ENCODE measurements around the gene HOXC5.

DNA sequence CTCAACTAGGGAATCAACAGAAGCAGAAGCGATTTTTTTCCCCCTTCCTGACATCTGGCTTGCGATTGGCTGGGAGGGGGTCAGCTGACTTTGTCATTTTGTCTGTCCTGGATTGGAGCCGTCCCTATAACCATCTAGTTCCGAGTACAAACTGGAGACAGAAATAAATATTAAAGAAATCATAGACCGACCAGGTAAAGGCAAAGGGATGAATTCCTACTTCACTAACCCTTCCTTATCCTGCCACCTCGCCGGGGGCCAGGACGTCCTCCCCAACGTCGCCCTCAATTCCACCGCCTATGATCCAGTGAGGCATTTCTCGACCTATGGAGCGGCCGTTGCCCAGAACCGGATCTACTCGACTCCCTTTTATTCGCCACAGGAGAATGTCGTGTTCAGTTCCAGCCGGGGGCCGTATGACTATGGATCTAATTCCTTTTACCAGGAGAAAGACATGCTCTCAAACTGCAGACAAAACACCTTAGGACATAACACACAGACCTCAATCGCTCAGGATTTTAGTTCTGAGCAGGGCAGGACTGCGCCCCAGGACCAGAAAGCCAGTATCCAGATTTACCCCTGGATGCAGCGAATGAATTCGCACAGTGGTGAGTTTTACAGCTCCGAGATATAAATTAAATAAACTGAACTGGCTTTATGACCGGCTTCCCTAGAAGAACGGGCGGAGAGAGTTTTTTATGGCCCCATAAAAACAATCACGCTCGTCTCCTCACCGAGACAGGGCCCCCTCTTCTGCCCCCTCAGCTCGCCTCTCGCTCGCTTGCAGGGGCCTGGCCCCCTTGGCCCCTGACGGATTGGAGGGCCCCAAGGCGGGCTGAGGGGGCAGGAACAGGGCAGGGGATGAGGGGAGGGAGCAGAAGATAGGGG is 4.3 kb upstream of the HOXC5 start, which contains the start of gene HOXC6:
- TF ChIP-seq, protein P1, sequence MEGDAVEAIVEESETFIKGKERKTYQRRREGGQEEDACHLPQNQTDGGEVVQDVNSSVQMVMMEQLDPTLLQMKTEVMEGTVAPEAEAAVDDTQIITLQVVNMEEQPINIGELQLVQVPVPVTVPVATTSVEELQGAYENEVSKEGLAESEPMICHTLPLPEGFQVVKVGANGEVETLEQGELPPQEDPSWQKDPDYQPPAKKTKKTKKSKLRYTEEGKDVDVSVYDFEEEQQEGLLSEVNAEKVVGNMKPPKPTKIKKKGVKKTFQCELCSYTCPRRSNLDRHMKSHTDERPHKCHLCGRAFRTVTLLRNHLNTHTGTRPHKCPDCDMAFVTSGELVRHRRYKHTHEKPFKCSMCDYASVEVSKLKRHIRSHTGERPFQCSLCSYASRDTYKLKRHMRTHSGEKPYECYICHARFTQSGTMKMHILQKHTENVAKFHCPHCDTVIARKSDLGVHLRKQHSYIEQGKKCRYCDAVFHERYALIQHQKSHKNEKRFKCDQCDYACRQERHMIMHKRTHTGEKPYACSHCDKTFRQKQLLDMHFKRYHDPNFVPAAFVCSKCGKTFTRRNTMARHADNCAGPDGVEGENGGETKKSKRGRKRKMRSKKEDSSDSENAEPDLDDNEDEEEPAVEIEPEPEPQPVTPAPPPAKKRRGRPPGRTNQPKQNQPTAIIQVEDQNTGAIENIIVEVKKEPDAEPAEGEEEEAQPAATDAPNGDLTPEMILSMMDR (IDR thresholded peaks at IDR 0.05): no peak
- no peak for TF ChIP-seq POLR2A (IDR thresholded peaks at IDR 0.05)

Data from testis (tissue), 2 donors.